Endothelial cell of umbilical vein (primary cell): ENCODE data around the gene MRPL50. TPM values are rescaled to one million over a fixed set of nuclear protein-coding genes. Genes with fewer than 3 reads are reported as not detected.

Experiments
- BruUV-seq: library from RNA; stranded (reverse); fragments of 400-500 nt; replicated peaks from 2 replicates; lab custom pipeline; 2021; lab: Mats Ljungman, UMichigan
- CTCF ChIA-PET: fragments of 300-600, 350-600 bp; sonication (Branson Sonifier 250); formaldehyde crosslinking; loops from one replicate; lab custom pipeline; 2021; ENCODE audit warnings: antibody characterized with exemption, inconsistent platforms; lab: Charles Lee
- POLR2A ChIA-PET: fragments of 300-600, 350-600 bp; sonication (Branson Sonifier 250); formaldehyde crosslinking; loops from one replicate; lab custom pipeline; 2021; ENCODE audit warnings: antibody characterized with exemption, inconsistent platforms; lab: Charles Lee
- DNase-seq: peaks from one replicate; pipeline ENCODE4 v3.0.0-alpha.2; 2011; ENCODE audit warnings: low read depth, low spot score
- FAIRE-seq: peaks from 2 replicates; lab custom pipeline; 2011; peaks lifted over from hg19 to GRCh38; lab: Jason Lieb, UNC
- H2AFZ ChIP-seq: 2 replicates; pipeline ENCODE4 v1.6.0; 2012; ENCODE audit warnings: low read depth, low read length, control low read depth, inconsistent platforms
- H3K27ac ChIP-seq: 2 replicates; pipeline ENCODE4 v1.5.1; 2011; ENCODE audit warnings: low read depth, mild to moderate bottlenecking, control low read depth, low read length, moderate library complexity; ENCODE audit not compliant: insufficient read depth
- H3K27me3 ChIP-seq, 2 experiments: 2 replicates each; pipeline versions ENCODE4 v1.6.0 to v1.6.1; 2011; ENCODE audit warnings: low read length in 2 of 2, mixed read lengths in 1 of 2; ENCODE audit not compliant: control insufficient read depth in 2 of 2, insufficient read depth in 2 of 2
- H3K36me3 ChIP-seq, 2 experiments: 2 replicates in 1 of 2; 3 replicates in 1 of 2; pipeline ENCODE4 v1.5.1; 2011; ENCODE audit warnings: low read length in 2 of 2, mild to moderate bottlenecking in 1 of 2, moderate library complexity in 1 of 2; ENCODE audit not compliant: control insufficient read depth in 2 of 2, insufficient read depth in 2 of 2; ENCODE audit errors: extremely low read depth in 1 of 2
- H3K4me1 ChIP-seq: 3 replicates; pipeline ENCODE4 v1.5.1; 2011; ENCODE audit warnings: mild to moderate bottlenecking, low read length; ENCODE audit not compliant: control insufficient read depth, insufficient read depth; ENCODE audit errors: extremely low read depth
- H3K4me2 ChIP-seq: 2 replicates; pipeline ENCODE4 v1.6.1; 2011; ENCODE audit warnings: low read length, control low read depth, mixed read lengths; ENCODE audit not compliant: insufficient read depth
- H3K4me3 ChIP-seq, 3 experiments: fragments of 200-600 bp in 1 of 3; sonication (generic), shearing (Covaris generic) in 1 of 3; replicated peaks in 1 of 3; 2 replicates each; pipeline ENCODE4 v1.5.1; 2011 to 2016; ENCODE audit warnings: control low read depth in 3 of 3, low read length in 3 of 3, mild to moderate bottlenecking in 2 of 3, inconsistent platforms in 1 of 3, low read depth in 1 of 3, moderate library complexity in 1 of 3; ENCODE audit not compliant: insufficient read depth in 1 of 3
- H3K79me2 ChIP-seq: 2 replicates; pipeline ENCODE4 v1.6.0; 2012; ENCODE audit warnings: low read length, inconsistent platforms; ENCODE audit not compliant: control insufficient read depth, insufficient read depth
- H3K9ac ChIP-seq: replicated peaks from 2 replicates; pipeline ENCODE3; 2011; ENCODE audit warnings: low read length, control low read depth; ENCODE audit not compliant: insufficient read depth; ENCODE audit errors: extremely low read depth
- H3K9me1 ChIP-seq: replicated peaks from 3 replicates; pipeline ENCODE4 v1.6.0; 2011; ENCODE audit warnings: mild to moderate bottlenecking, low read length; ENCODE audit not compliant: control insufficient read depth, insufficient read depth; ENCODE audit errors: extremely low read depth
- H3K9me3 ChIP-seq: replicated peaks from 2 replicates; pipeline ENCODE4 v1.5.1; 2012; ENCODE audit warnings: low read length, inconsistent platforms; ENCODE audit not compliant: control insufficient read depth, insufficient read depth
- H4K20me1 ChIP-seq: replicated peaks from 2 replicates; pipeline ENCODE3; 2011; ENCODE audit warnings: mild to moderate bottlenecking, low read length; ENCODE audit not compliant: control insufficient read depth, insufficient read depth; ENCODE audit errors: extremely low read depth
- CTCF ChIP-seq, 2 donors: IDR thresholded peaks; 1 replicate in 1 of 2; 2 replicates in 1 of 2; pipeline ENCODE4 v1.5.1; 2011; ENCODE audit warnings: low read length in 2 of 2, mild to moderate bottlenecking in 2 of 2, moderate library complexity in 2 of 2, control low read depth in 1 of 2, inconsistent platforms in 1 of 2, low read depth in 1 of 2; ENCODE audit not compliant: insufficient read depth in 1 of 2; ENCODE audit errors: extremely low read depth in 1 of 2
- EZH2 ChIP-seq: IDR thresholded peaks from 2 replicates; pipeline ENCODE4 v1.6.1; 2012; ENCODE audit warnings: borderline replicate concordance, low read depth, mild to moderate bottlenecking, moderate library complexity, low read length, inconsistent platforms; ENCODE audit not compliant: severe bottlenecking
- FOS ChIP-seq: IDR thresholded peaks from 2 replicates; pipeline ENCODE4 v1.6.1; 2011; ENCODE audit warnings: mild to moderate bottlenecking, low read length, moderate library complexity, borderline replicate concordance; ENCODE audit not compliant: insufficient read depth
- GATA2 ChIP-seq: IDR thresholded peaks from 2 replicates; pipeline ENCODE4 v1.7.0; 2011; ENCODE audit warnings: low read depth, mild to moderate bottlenecking, moderate library complexity, mixed read lengths, low read length; ENCODE audit not compliant: insufficient read length, insufficient read depth
- JUN ChIP-seq: IDR thresholded peaks from 2 replicates; pipeline ENCODE4 v1.6.1; 2011; ENCODE audit warnings: borderline replicate concordance, low read depth; ENCODE audit not compliant: insufficient read length, insufficient read depth
- MAX ChIP-seq: IDR thresholded peaks from 2 replicates; pipeline ENCODE4 v1.6.1; 2011; ENCODE audit not compliant: insufficient read depth, insufficient read length
- MYC ChIP-seq: IDR thresholded peaks from one replicate; pipeline ENCODE4 v1.6.1; 2011; ENCODE audit warnings: mild to moderate bottlenecking, low read depth, low read length
- POLR2A ChIP-seq: IDR thresholded peaks from 2 replicates; pipeline ENCODE4 v1.6.1; 2012; ENCODE audit warnings: low read depth, mild to moderate bottlenecking, control low read depth, low read length
- POLR2AphosphoS5 ChIP-seq: IDR thresholded peaks from 2 replicates; pipeline ENCODE4 v1.6.1; 2012; ENCODE audit warnings: low read depth, mild to moderate bottlenecking, control low read depth, low read length, moderate library complexity; ENCODE audit not compliant: insufficient read depth
- dilution Hi-C: fragments of 300-500 bp; cut with MboI; formaldehyde crosslinking; loops from one replicate; pipeline ENCODE4 v1.15.0; 2019; ENCODE audit warnings: low sequenced_read_pairs; ENCODE audit not compliant: extremely low pct_ligation_motif_present
- intact Hi-C: fragments of 100-400 bp; cut with micrococcal nuclease; formaldehyde crosslinking; loops from one replicate; pipeline ENCODE4 v1.10.0; 2022
- polyA plus RNA-seq, 4 experiments: library from polyadenylated mRNA; depleted of rRNA in 3 of 4; stranded (reverse) in 3 of 4; unstranded in 1 of 4; fragments of >200 nt; gene quantifications; 2 replicates each; pipeline versions ENCODE4 v1.2.1 to v1.2.3, GENCODE V29; 2011 to 2012; ENCODE audit warnings: missing spikeins in 1 of 4
- total RNA-seq: library from RNA; stranded (reverse); gene quantifications from 2 replicates; pipeline ENCODE4 v1.2.3, GENCODE V29; 2021

Gene MRPL50
- total and polyA plus RNA-seq, 2 donors (not counting 3 experiments of a cell fraction or from before 2014, with no cell fraction given) = 5.7 to 9.7 TPM

- H3K27me3 ChIP-seq = no peaks in the 10 kb centered on the region
- H3K9me1 ChIP-seq = no peaks in the 10 kb centered on the region
- no peak overlapping the region for H3K9ac ChIP-seq
- FAIRE-seq (no peak), DNase-seq (no peak)
- H3K4me2 ChIP-seq = no peak overlapping the region
- no peaks in the 10 kb centered on the region for H3K79me2 ChIP-seq
- H3K27ac ChIP-seq = no peak overlapping the region
- no peak for TF ChIP-seq CTCF (IDR thresholded peaks at IDR 0.05; ENCODE audit: extremely low read depth in 1 of 2, insufficient read depth in 1 of 2, low read depth in 1 of 2, low read length in 2 of 2)
- TF ChIP-seq POLR2A = no peak
- TF ChIP-seq GATA2 = no peak
- TF ChIP-seq POLR2AphosphoS5 = no peak
- no peak for TF ChIP-seq JUN
- no peak for TF ChIP-seq EZH2
- no peak for TF ChIP-seq MAX
- no peak for TF ChIP-seq MYC
- no peak for TF ChIP-seq FOS
- POLR2A ChIA-PET = no interaction called here
- no peaks in the 10 kb centered on the region for H3K36me3 ChIP-seq
- CTCF ChIA-PET = no interaction called here
- dilution Hi-C loops = no loop called here
- H2AFZ ChIP-seq = no peak overlapping the region
- H3K4me3 ChIP-seq = no peak overlapping the region
- no peaks in the 10 kb centered on the region for H3K4me1 ChIP-seq
- H3K9me3 ChIP-seq = no peaks in the 10 kb centered on the region
- H4K20me1 ChIP-seq = no peaks in the 10 kb centered on the region
- intact Hi-C loops = no loop called here
- BruUV-seq = no TSS peak
Measured at GRCh38 chr9:101417389-101417788, 19.0 kb upstream of the MRPL50 start.
